CD4-positive, alpha-beta T cell (primary cell): ENCODE measurements around the gene LRRC42. TPM values are rescaled to one million over a fixed set of nuclear protein-coding genes. Genes with fewer than 3 reads are reported as not detected.

Experiments used
- ATAC-seq: fragments of 200-7000 bp; cut with Tn5 transposase; one replicate; pipeline ENCODE4 v1.10.0; 2022; ENCODE audit warnings: mild to moderate bottlenecking; ENCODE audit not compliant: poor library complexity
- CTCF ChIA-PET: fragments of 350-600 bp; sonication (Branson Sonifier 250); formaldehyde crosslinking; loops from one replicate; lab custom pipeline; 2021; ENCODE audit warnings: antibody characterized with exemption, inconsistent platforms; lab: Charles Lee
- POLR2A ChIA-PET: fragments of 350-600 bp; sonication (Branson Sonifier 250); formaldehyde crosslinking; loops from one replicate; lab custom pipeline; 2021; ENCODE audit warnings: antibody characterized with exemption, inconsistent platforms; lab: Charles Lee
- DNase-seq, 14 experiments: peaks; one replicate each; pipeline ENCODE4 v3.0.0-alpha.2; 2013 to 2020; ENCODE audit warnings: mixed read lengths in 2 of 14
- H3K27ac ChIP-seq, 2 donors: one replicate each; pipeline versions ENCODE4 v1.5.1 to v1.7.0; 2013; ENCODE audit warnings: low read length in 2 of 2, low read depth in 1 of 2, mild to moderate bottlenecking in 1 of 2
- H3K27me3 ChIP-seq, 2 experiments: 1 replicate in 1 of 2; 2 replicates in 1 of 2; pipeline versions ENCODE4 v1.6.1 to v1.7.0; 2013; ENCODE audit warnings: low read length in 2 of 2, control low read depth in 1 of 2, mild to moderate bottlenecking in 1 of 2, moderate library complexity in 1 of 2; ENCODE audit not compliant: insufficient read depth in 2 of 2, control insufficient read depth in 1 of 2
- H3K36me3 ChIP-seq: one replicate; pipeline ENCODE4 v1.6.1; 2013; ENCODE audit warnings: low read length, control low read depth; ENCODE audit not compliant: insufficient read depth
- H3K4me1 ChIP-seq: one replicate; pipeline ENCODE4 v1.6.1; 2013; ENCODE audit warnings: low read length, control low read depth; ENCODE audit not compliant: insufficient read depth
- H3K4me3 ChIP-seq: one replicate; pipeline ENCODE4 v1.5.1; 2013; ENCODE audit warnings: mild to moderate bottlenecking, low read length, moderate library complexity
- H3K9me3 ChIP-seq, 2 experiments: 1 replicate in 1 of 2; 2 replicates in 1 of 2; pipeline versions ENCODE4 v1.6.1 to v1.7.0; 2013; ENCODE audit warnings: low read length in 2 of 2, mild to moderate bottlenecking in 2 of 2, control low read depth in 1 of 2, moderate library complexity in 1 of 2; ENCODE audit not compliant: control insufficient read depth in 1 of 2, insufficient read depth in 1 of 2
- H3K27ac Mint-ChIP-seq: one replicate; pipeline ENCODE4 v1.8.0; 2020; ENCODE audit warnings: mixed read lengths
- H3K27me3 Mint-ChIP-seq: one replicate; pipeline ENCODE4 v1.8.0; 2021; ENCODE audit warnings: mixed read lengths
- H3K36me3 Mint-ChIP-seq: one replicate; pipeline ENCODE4 v1.8.0; 2021; ENCODE audit warnings: low read depth, mixed read lengths
- H3K4me1 Mint-ChIP-seq: one replicate; pipeline ENCODE4 v1.8.0; 2021; ENCODE audit warnings: low read depth, mixed read lengths
- H3K4me3 Mint-ChIP-seq: one replicate; pipeline ENCODE4 v1.8.0; 2020; ENCODE audit warnings: mild to moderate bottlenecking, mixed read lengths
- H3K9me3 Mint-ChIP-seq: one replicate; pipeline ENCODE4 v1.8.0; 2020; ENCODE audit warnings: mixed read lengths
- CTCF ChIP-seq: fragments of 200-600 bp; IDR thresholded peaks from one replicate; pipeline ENCODE4 v1.8.0; 2022; ENCODE audit warnings: antibody characterized with exemption, mild to moderate bottlenecking
- intact Hi-C, 2 experiments: fragments of 100-400 bp; cut with DNase I in 1 of 2; cut with micrococcal nuclease in 1 of 2; formaldehyde crosslinking; loops; one replicate each; pipeline versions ENCODE4 v1.15.1 to v1.9.0; 2023 to 2025; cut with DNase I, micrococcal nuclease
- total RNA-seq, 174 experiments: library from RNA in 2 of 174; stranded (reverse) in 2 of 174; gene quantifications; one replicate each; pipeline ENCODE4 v1.2.3 and lab custom pipeline; 2021 to 2026

The LRRC42 gene
- total RNA-seq, 2 experiments from 2014 or later = 3.9 to 5.0 TPM

- POLR2A ChIA-PET = no interaction called here
- no peak for DNase-seq
These were observed 9.7 kb upstream of the LRRC42 start for GRCh38 chr1:53936430-53936829.

GRCh38 chr1:53938136-53938830, 7.9 kb upstream of the LRRC42 start:
- no peak overlapping the region for H3K4me3 ChIP-seq
- DNase-seq (no peak), ATAC-seq (no peak)
- no peak overlapping the region for H3K27ac ChIP-seq
- Mint-ChIP-seq H3K36me3 (peaks cover 52% of the 10 kb centered on the region), H3K27me3 (no peaks in the 10 kb centered on the region), H3K9me3 (peaks cover 2% of the 10 kb centered on the region), H3K27ac (no peak overlapping the region), H3K4me1 (peaks cover 32% of the 10 kb centered on the region), H3K4me3 (no peak overlapping the region)
- H3K36me3 ChIP-seq = peaks cover 38% of the 10 kb centered on the region
- POLR2A ChIA-PET = no interaction called here
- no peaks in the 10 kb centered on the region for H3K27me3 ChIP-seq
- H3K4me1 ChIP-seq = no peaks in the 10 kb centered on the region
- intact Hi-C loops = no loop called here
- H3K9me3 ChIP-seq = peaks cover 4 to 7% of the 10 kb centered on the region in 2 experiments
- CTCF ChIA-PET = no interaction called here
- no peak for TF ChIP-seq CTCF

More at GRCh38 chr1:53936430-53936829, 9.7 kb upstream of the LRRC42 start:
- H3K36me3 ChIP-seq = peaks cover 38% of the 10 kb centered on the region
- no peak overlapping the region for H3K27ac ChIP-seq
- ATAC-seq = no peak
- no peaks in the 10 kb centered on the region for H3K4me1 ChIP-seq
- Mint-ChIP-seq H3K4me3 (no peak overlapping the region), H3K4me1 (peaks cover 22% of the 10 kb centered on the region), H3K27me3 (no peaks in the 10 kb centered on the region), H3K27ac (no peak overlapping the region), H3K9me3 (peaks cover 2% of the 10 kb centered on the region), H3K36me3 (peaks cover 52% of the 10 kb centered on the region)
- H3K4me3 ChIP-seq = no peak overlapping the region
- intact Hi-C loops = no loop called here
- no peaks in the 10 kb centered on the region for H3K27me3 ChIP-seq
- peaks cover 7 to 14% of the 10 kb centered on the region in 2 experiments for H3K9me3 ChIP-seq
- CTCF ChIA-PET = no interaction called here
- TF ChIP-seq CTCF = no peak

DNA sequence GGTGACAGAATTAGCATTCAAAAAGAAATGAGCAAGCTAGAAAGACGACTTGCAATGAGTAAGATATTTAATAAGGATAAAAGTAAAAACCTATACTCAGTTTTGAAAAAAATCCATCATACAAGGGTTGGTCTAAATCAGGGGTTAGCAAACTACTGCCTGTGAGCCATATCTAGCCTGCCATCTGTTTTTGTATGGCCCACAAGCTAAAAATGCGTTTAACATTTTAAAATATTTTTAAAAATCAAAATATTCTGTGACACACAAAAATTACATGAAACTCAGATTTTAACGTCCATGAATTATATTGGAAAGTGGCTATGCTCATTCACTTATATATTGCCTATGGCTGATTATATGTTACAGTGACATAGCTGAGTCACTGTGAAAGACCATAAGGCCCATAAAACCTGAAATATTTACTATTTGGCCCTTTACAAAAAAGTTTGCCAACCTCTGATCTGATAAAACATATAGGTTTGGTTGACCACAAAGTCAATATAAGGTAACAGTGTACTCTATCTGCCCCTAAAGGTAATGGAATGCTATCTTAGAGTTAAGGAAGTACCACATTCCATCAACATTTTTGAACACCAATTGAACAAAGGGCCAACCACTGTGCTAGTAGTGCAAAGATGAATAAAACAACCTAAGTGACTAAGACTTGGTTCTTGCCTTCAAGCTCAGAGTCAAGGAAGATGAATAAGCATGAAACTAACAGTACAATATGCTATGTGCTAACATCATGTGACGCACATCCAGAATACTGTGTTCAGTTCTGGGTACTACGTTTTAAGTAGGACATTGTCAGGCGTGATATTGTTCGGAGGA, 3.8 kb upstream of the LRRC42 start:
- intact Hi-C loops = loop anchor here in 1 of 2 experiments (10.0 kb wide), 3 partner anchors 772 to 1888 kb away; partner anchors contain the start of genes BTF3L4, CC2D1B, TTC4 and TXNDC12
- Mint-ChIP-seq H3K4me3 (peak overlapping the region; percentile 83), H3K27ac (no peak overlapping the region), H3K9me3 (no peaks in the 10 kb centered on the region), H3K4me1 (peaks cover 60% of the 10 kb centered on the region), H3K36me3 (peaks cover 29% of the 10 kb centered on the region), H3K27me3 (no peaks in the 10 kb centered on the region)
- no peak for TF ChIP-seq CTCF
- DNase-seq (no peak), ATAC-seq (no peak)
- Histone ChIP-seq H3K4me3 (no peak overlapping the region), H3K27me3 (no peaks in the 10 kb centered on the region), H3K27ac (no peak overlapping the region), H3K4me1 (peaks cover 27% of the 10 kb centered on the region), H3K36me3 (peaks cover 21% of the 10 kb centered on the region), H3K9me3 (no peaks in the 10 kb centered on the region)
- ChIA-PET CTCF (interaction anchor here (1.0 kb wide), 1 partner anchor 81 kb away, joined by 4 read pairs; no protein-coding TSS in a partner anchor), POLR2A (interaction anchor here (1.0 to 1.7 kb wide), 2 partner anchors 23 to 111 kb away, joined by 3 read pairs; partner anchors contain the start of genes TCEANC2 and TMEM59)
